ENCODE data around the gene RGS10. TPM values are rescaled to one million over a fixed set of nuclear protein-coding genes. Genes with fewer than 3 reads are reported as not detected.
A peak's percentile ranks its signal among the peaks of the same experiment; 100 is the strongest.

RGS10 gene
- total and polyA plus RNA-seq, 5 donors from 2014 or later = 85.7 to 188 (median 180) TPM

DNA sequence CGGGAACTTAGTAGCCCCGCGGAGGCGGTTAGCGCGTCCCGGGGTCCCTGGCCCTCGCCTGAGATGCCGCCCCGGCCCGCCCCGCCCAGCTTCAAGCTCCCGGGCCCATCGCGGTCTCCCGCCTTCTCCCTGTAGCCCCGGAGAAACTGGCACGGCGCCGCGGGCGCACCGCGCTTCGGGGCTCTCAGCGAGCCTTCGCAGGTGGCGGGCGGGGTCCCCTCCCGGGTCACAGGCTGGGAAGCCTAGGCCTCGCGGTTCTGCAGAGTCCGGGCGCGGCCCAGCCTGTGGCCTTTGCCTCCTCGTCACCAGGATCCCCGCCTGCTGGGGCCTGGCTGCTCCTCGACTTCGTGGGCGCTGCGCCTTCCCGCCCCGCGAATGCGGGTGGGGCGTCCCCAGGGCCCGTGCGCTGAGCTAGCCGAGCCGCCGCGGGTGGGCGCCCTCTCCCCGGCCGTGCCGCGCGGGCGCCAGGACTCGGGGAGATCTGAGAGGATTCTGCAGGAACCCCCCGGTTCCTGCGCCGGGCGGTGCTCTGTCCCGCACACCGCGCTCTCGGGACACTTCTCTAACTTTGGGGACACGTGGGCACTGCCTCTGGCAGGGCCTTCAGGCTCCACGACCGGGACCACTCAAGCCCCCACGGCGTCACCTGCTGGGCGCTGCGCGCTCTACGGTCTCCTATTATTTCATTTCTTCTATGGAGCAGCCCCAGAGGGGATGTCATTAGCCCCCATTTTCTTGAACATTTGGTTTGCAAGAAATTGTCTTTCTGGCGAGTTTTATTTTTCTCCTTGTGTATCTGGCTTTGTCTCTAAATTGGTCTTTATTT is 682 bp upstream of the RGS10 start:
- Histone ChIP-seq H3K4me1 (ENCODE audit: control insufficient read depth, insufficient read depth, low read length, poor library complexity, severe bottlenecking) (peaks cover 43% of the 10 kb centered on the region), H3K36me3 (ENCODE audit: control insufficient read depth, insufficient read depth, low read length) (no peaks in the 10 kb centered on the region), H3K27ac (ENCODE audit: insufficient read depth, low read length, poor library complexity, severe bottlenecking) (peak overlapping the region; percentile 74), H3K9me3 (ENCODE audit: control insufficient read depth in 2 of 2, low read length in 2 of 2) (no peaks in the 10 kb centered on the region), H3K27me3 (ENCODE audit: control insufficient read depth, insufficient read depth, low read length) (peaks cover 3% of the 10 kb centered on the region), H3K4me3 (ENCODE audit: low read depth, low read length) (peak overlapping the region; percentile 32)
- Mint-ChIP-seq H3K4me3 (peak overlapping the region; percentile 95 to 98 (median 96)), H3K27me3 (peaks cover 29% of the 10 kb centered on the region), H3K9me3 (no peaks in the 10 kb centered on the region), H3K36me3 (no peaks in the 10 kb centered on the region), H3K27ac (peak overlapping the region; percentile 77 to 90 (median 88)), H3K4me1 (peaks cover 17 to 38% (median 25%) of the 10 kb centered on the region in 4 donors)
- ATAC-seq (ENCODE audit: low read depth in 2 of 2) (peak; percentile 50 to 54), DNase-seq (peak; percentile 46 to 78 (median 62))

DNA sequence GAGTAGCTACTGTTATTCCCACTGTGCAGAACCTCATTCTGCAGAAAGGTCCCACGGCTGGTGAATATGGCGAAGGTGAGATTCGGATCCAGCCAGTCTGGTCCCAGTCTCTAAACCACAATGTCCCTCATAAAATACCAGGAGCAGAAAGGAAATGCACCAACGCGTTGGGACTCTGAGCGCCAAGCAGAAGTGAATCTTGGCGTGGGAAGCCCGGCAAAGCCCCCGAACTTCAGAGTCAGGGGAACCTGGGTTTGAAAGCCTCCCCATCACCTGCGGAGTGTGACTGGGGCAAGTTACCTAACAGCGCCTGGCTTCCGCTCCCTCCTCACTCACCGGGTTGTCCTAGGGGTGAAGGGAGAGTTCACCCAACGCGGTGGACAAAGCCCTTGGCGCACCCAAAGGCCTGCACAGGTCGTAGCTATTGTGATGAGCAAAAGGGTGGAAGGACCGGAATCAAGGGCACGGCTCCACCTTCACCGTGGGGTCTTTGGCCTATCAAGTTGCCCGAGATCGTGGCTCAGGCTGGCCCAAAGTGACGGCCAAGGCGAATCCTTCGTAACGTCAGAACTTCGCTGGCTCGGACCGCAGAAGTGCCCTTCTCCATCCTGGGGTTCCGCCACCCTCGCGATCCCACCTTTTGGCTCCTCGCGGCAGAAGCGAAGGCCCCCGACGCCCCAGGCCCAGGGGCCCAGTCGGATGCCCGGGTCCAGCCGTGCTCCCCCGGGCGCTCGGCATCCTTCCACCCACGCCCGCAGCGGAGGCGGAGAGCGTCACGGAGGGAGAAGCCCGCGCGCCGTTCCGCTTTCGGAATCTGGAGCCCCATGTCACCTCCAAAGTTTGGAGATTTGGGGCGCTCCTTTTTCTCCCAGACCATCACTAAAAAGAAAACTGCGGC is 811 bp downstream of the RGS10 start:
- peak overlapping the region; percentile 93 to 96 (median 95) for H3K4me3 Mint-ChIP-seq
- Histone ChIP-seq H3K36me3 (ENCODE audit: control insufficient read depth, insufficient read depth, low read length) (no peaks in the 10 kb centered on the region), H3K4me3 (ENCODE audit: low read depth, low read length) (peak overlapping the region; percentile 91), H3K27ac (ENCODE audit: insufficient read depth, low read length, poor library complexity, severe bottlenecking) (peak overlapping the region; percentile 74), H3K9me3 (ENCODE audit: control insufficient read depth in 2 of 2, low read length in 2 of 2) (no peaks in the 10 kb centered on the region), H3K4me1 (ENCODE audit: control insufficient read depth, insufficient read depth, low read length, poor library complexity, severe bottlenecking) (peaks cover 54% of the 10 kb centered on the region), H3K27me3 (ENCODE audit: control insufficient read depth, insufficient read depth, low read length) (peaks cover 3% of the 10 kb centered on the region)
- ATAC-seq (ENCODE audit: low read depth in 2 of 2) (peak; percentile 5 to 11), DNase-seq (peak; percentile 19 to 72 (median 47))
- peak overlapping the region; percentile 78 to 98 (median 95) for H3K27ac Mint-ChIP-seq
- peaks cover 24 to 51% (median 35%) of the 10 kb centered on the region in 4 donors for H3K4me1 Mint-ChIP-seq
- peaks cover 23% of the 10 kb centered on the region for H3K27me3 Mint-ChIP-seq
- no peaks in the 10 kb centered on the region for H3K36me3 Mint-ChIP-seq
- no peaks in the 10 kb centered on the region for H3K9me3 Mint-ChIP-seq

DNA sequence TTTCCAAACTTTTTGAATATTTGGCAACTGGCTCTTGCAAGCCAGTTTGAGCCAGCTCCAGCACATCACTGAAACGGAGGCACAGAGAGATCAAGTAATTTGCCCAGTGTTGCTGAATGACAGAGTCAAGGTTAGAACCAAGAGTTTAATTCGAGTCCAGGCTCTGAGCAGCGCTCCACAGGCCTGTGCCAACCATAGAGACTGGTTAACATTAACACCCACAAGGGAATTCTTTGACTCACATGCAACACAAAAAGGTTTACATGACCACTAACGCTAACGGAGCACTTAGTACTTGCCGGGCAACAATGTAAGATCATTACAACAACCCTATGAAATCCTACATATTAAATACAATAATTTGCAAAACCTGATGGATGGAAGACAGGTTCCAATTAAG is 1.5 kb downstream of the RGS10 start:
- H3K27ac Mint-ChIP-seq = peak overlapping the region; percentile 78 to 98 (median 95)

DNA sequence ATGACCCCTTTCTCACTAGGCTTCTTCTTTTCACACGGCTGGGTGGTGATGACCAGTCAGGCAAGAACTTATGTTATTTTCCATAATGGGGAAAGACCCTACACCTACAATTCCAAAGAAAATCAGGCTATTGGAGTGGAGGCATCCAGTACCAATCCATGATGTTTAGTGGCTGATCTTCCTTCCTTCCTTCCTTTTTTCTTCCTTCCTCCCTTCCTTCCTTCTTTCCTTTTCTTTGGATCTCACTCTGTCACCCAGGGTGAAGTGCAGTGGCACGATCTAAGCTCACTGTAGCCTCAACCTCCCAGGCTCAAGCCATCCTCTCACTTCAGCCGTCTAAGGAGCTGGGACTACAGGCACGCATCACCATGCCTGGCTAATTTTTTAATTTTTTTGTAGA is 2.5 kb downstream of the RGS10 start:
- H3K4me1 ChIP-seq (ENCODE audit: control insufficient read depth, insufficient read depth, low read length, poor library complexity, severe bottlenecking) = peaks cover 69% of the 10 kb centered on the region
- peaks cover 13% of the 10 kb centered on the region for H3K27me3 Mint-ChIP-seq

More for the DNA sequence above, 1.5 kb downstream of the RGS10 start:
- Histone ChIP-seq H3K27me3 (ENCODE audit: control insufficient read depth, insufficient read depth, low read length) (peaks cover 3% of the 10 kb centered on the region), H3K4me1 (ENCODE audit: control insufficient read depth, insufficient read depth, low read length, poor library complexity, severe bottlenecking) (peaks cover 61% of the 10 kb centered on the region), H3K36me3 (ENCODE audit: control insufficient read depth, insufficient read depth, low read length) (no peaks in the 10 kb centered on the region), H3K4me3 (ENCODE audit: low read depth, low read length) (peak overlapping the region; percentile 91), H3K9me3 (ENCODE audit: control insufficient read depth in 2 of 2, low read length in 2 of 2) (no peaks in the 10 kb centered on the region), H3K27ac (ENCODE audit: insufficient read depth, low read length, poor library complexity, severe bottlenecking) (peak overlapping the region; percentile 44)
- Mint-ChIP-seq H3K27me3 (peaks cover 18% of the 10 kb centered on the region), H3K4me3 (peak overlapping the region; percentile 93 to 96 (median 95)), H3K9me3 (no peaks in the 10 kb centered on the region), H3K36me3 (peaks cover under 1% of the 10 kb centered on the region), H3K4me1 (peaks cover 24 to 58% (median 36%) of the 10 kb centered on the region in 4 donors)
- ATAC-seq (ENCODE audit: low read depth in 2 of 2) (no peak), DNase-seq (peak in 1 of 3 donors; percentile 31)

DNA sequence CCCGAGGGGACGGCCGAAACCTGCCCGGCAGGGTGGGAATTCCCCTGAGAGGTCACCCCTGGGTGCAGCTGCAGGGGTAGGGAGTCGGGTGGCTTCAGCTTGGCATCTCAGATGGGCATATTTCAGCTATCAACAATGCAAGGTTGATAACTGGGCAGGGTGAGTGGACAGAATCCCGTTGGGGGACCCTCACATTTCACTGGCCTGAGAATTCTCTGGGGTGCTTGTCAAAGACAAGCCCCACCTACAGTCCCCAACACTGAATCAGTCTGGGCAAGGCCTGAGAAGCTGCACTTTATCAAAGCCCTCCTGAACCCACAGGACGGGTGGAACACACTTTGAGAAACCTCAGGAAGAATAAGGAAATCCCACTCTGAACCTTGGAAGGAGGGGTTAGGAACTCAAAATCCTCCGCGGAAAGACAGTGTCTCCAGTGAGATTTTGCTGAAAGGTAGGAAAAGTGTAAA is 3.1 kb downstream of the RGS10 start:
- H3K9me3 ChIP-seq (ENCODE audit: control insufficient read depth in 2 of 2, low read length in 2 of 2) = no peaks in the 10 kb centered on the region

More for the DNA sequence above, 2.5 kb downstream of the RGS10 start:
- H3K36me3 ChIP-seq (ENCODE audit: control insufficient read depth, insufficient read depth, low read length) = no peaks in the 10 kb centered on the region
- H3K27ac ChIP-seq (ENCODE audit: insufficient read depth, low read length, poor library complexity, severe bottlenecking) = no peak overlapping the region
- DNase-seq = no peak
- no peaks in the 10 kb centered on the region for H3K9me3 ChIP-seq (ENCODE audit: control insufficient read depth in 2 of 2, low read length in 2 of 2)
- peak overlapping the region; percentile 91 for H3K4me3 ChIP-seq (ENCODE audit: low read depth, low read length)
- Mint-ChIP-seq H3K27ac (peak overlapping the region; percentile 77 to 98 (median 95)), H3K36me3 (peaks cover 10% of the 10 kb centered on the region), H3K4me1 (peaks cover 32 to 68% (median 46%) of the 10 kb centered on the region in 4 donors), H3K9me3 (no peaks in the 10 kb centered on the region), H3K4me3 (peak overlapping the region; percentile 93 to 96 (median 95))
- no peaks in the 10 kb centered on the region for H3K27me3 ChIP-seq (ENCODE audit: control insufficient read depth, insufficient read depth, low read length)
- ATAC-seq (ENCODE audit: low read depth in 2 of 2) = no peak

DNA sequence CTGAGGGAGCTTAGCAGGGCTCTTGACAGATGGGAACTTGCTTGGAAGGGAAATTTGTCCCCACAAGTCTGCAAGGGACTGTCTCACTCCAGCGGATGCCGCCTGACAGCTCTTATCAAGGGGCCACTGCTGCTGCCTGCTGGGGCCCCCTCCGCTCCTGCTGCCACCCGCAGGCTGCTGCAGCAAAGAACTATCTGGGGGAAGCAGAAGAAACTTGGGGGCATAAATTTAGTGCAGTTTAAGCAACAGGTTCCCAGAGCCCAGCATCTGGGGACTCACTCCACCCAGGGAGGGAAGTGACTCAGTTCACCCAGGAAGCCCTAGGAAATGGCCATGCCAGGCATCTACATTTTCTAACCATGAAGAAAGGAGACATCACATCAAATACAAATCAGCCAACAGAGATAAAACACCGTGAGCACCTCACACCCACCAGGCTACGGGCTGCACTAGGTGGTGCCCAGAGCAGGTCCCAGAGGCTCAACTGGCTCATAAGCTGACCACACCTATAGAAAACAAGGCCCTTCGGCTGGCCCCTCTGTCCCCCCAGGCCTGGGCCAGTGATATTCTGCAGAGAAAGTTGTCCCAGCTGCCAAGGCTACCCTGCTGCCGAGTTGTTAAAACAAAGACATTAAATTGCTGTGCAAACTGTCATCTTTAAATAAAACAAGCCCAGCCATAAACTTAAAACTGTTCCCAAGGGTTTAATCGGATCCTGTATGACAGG is 3.7 kb downstream of the RGS10 start:
- no peak for ATAC-seq (ENCODE audit: low read depth in 2 of 2)
- peak overlapping the region; percentile 65 for H3K4me3 ChIP-seq (ENCODE audit: low read depth, low read length)

More for the DNA sequence above, 3.1 kb downstream of the RGS10 start:
- peaks cover 12% of the 10 kb centered on the region for H3K36me3 Mint-ChIP-seq
- H3K27me3 Mint-ChIP-seq = peaks cover 10% of the 10 kb centered on the region
- Histone ChIP-seq H3K4me1 (ENCODE audit: control insufficient read depth, insufficient read depth, low read length, poor library complexity, severe bottlenecking) (peaks cover 69% of the 10 kb centered on the region), H3K27me3 (ENCODE audit: control insufficient read depth, insufficient read depth, low read length) (no peaks in the 10 kb centered on the region), H3K27ac (ENCODE audit: insufficient read depth, low read length, poor library complexity, severe bottlenecking) (peak overlapping the region; percentile 67), H3K4me3 (ENCODE audit: low read depth, low read length) (peak overlapping the region; percentile 65), H3K36me3 (ENCODE audit: control insufficient read depth, insufficient read depth, low read length) (no peaks in the 10 kb centered on the region)
- ATAC-seq (ENCODE audit: low read depth in 2 of 2) (no peak), DNase-seq (no peak)
- H3K4me3 Mint-ChIP-seq = peak overlapping the region; percentile 86 to 96 (median 92)
- no peaks in the 10 kb centered on the region for H3K9me3 Mint-ChIP-seq
- H3K27ac Mint-ChIP-seq = peak overlapping the region; percentile 95 to 98 (median 97)
- H3K4me1 Mint-ChIP-seq = peaks cover 32 to 70% (median 51%) of the 10 kb centered on the region in 4 donors

More for the DNA sequence above, 3.7 kb downstream of the RGS10 start:
- H3K9me3 Mint-ChIP-seq = no peaks in the 10 kb centered on the region
- Histone ChIP-seq H3K36me3 (ENCODE audit: control insufficient read depth, insufficient read depth, low read length) (no peaks in the 10 kb centered on the region), H3K4me1 (ENCODE audit: control insufficient read depth, insufficient read depth, low read length, poor library complexity, severe bottlenecking) (peaks cover 69% of the 10 kb centered on the region), H3K27ac (ENCODE audit: insufficient read depth, low read length, poor library complexity, severe bottlenecking) (peak overlapping the region; percentile 67), H3K9me3 (ENCODE audit: control insufficient read depth in 2 of 2, low read length in 2 of 2) (no peaks in the 10 kb centered on the region), H3K27me3 (ENCODE audit: control insufficient read depth, insufficient read depth, low read length) (no peaks in the 10 kb centered on the region)
- peaks cover 32 to 68% (median 51%) of the 10 kb centered on the region in 4 donors for H3K4me1 Mint-ChIP-seq
- H3K27ac Mint-ChIP-seq = peak overlapping the region; percentile 95 to 98 (median 97)
- peaks cover 12% of the 10 kb centered on the region for H3K36me3 Mint-ChIP-seq
- peak in 2 of 3 donors; percentile 25 to 59 for DNase-seq
- H3K4me3 Mint-ChIP-seq = peak overlapping the region; percentile 86 to 96 (median 92)
- H3K27me3 Mint-ChIP-seq = peaks cover 9% of the 10 kb centered on the region

Data from CD4-positive, CD25-positive, alpha-beta regulatory T cell (primary cell).